ENCODE results near the gene NPAS3.

Gene NPAS3

GRCh38 chr14:33191855-33192254, 253.2 kb downstream of the NPAS3 start:
- no peak overlapping the region for H3K4me3 ChIP-seq (ENCODE audit: low read depth, low read length)
- TF ChIP-seq CTCF (IDR thresholded peaks at IDR 0.05; ENCODE audit: low read depth, low read length): no peak

- no peak for TF ChIP-seq CTCF (IDR thresholded peaks at IDR 0.05; ENCODE audit: low read depth, low read length)
- H3K4me3 ChIP-seq (ENCODE audit: low read depth, low read length): no peak overlapping the region
Observed at GRCh38 chr14:33194551-33194950, 255.9 kb downstream of the NPAS3 start.

GRCh38 chr14:33198684-33199083, 260.0 kb downstream of the NPAS3 start:
- TF ChIP-seq CTCF (IDR thresholded peaks at IDR 0.05; ENCODE audit: low read depth, low read length): no peak
- no peak overlapping the region for H3K4me3 ChIP-seq (ENCODE audit: low read depth, low read length)

GRCh38 chr14:33201116-33201515, 262.4 kb downstream of the NPAS3 start:
- no peak overlapping the region for H3K4me3 ChIP-seq (ENCODE audit: low read depth, low read length)
- TF ChIP-seq CTCF (IDR thresholded peaks at IDR 0.05; ENCODE audit: low read depth, low read length): no peak

GRCh38 chr14:33206981-33207380, 268.3 kb downstream of the NPAS3 start:
- TF ChIP-seq CTCF (IDR thresholded peaks at IDR 0.05; ENCODE audit: low read depth, low read length): no peak
- no peak overlapping the region for H3K4me3 ChIP-seq (ENCODE audit: low read depth, low read length)

- TF ChIP-seq CTCF (IDR thresholded peaks at IDR 0.05; ENCODE audit: low read depth, low read length): no peak
- H3K4me3 ChIP-seq (ENCODE audit: low read depth, low read length): no peak overlapping the region
Observed at GRCh38 chr14:33207467-33208017, 268.9 kb downstream of the NPAS3 start.

GRCh38 chr14:33210311-33210710, 271.6 kb downstream of the NPAS3 start:
- TF ChIP-seq CTCF (IDR thresholded peaks at IDR 0.05; ENCODE audit: low read depth, low read length): no peak

More at GRCh38 chr14:33210311-33210710, 271.6 kb downstream of the NPAS3 start:
- no peak overlapping the region for H3K4me3 ChIP-seq (ENCODE audit: low read depth, low read length)

Data from WI38 (cell line).